Thymus (tissue), 11 donors: ENCODE results near the gene UCHL5. TPM values are rescaled to one million over a fixed set of nuclear protein-coding genes. Genes with fewer than 3 reads are reported as not detected.
"Not testable (repeated sequence)": the region's sequence is repeated elsewhere in the genome, so short reads cannot be mapped to it uniquely, and the experiment has no call there.

ENCODE experiments used
- DNase-seq, 9 donors: peaks; one replicate each; pipeline ENCODE4 v3.0.0-alpha.2; 2013; ENCODE audit warnings: low spot score in 9 of 9, low read depth in 6 of 9, missing footprints in 1 of 9
- H3K27ac ChIP-seq, 2 donors: one replicate each; pipeline ENCODE4 v1.5.1; 2013; ENCODE audit warnings: control low read depth in 1 of 2, low read depth in 1 of 2, low read length in 1 of 2, mild to moderate bottlenecking in 1 of 2, moderate library complexity in 1 of 2
- H3K27me3 ChIP-seq, 2 donors: one replicate each; pipeline ENCODE4 v1.5.1; 2013; ENCODE audit warnings: low read length in 1 of 2; ENCODE audit not compliant: control insufficient read depth in 2 of 2, insufficient read depth in 1 of 2
- H3K36me3 ChIP-seq, 2 donors: one replicate each; pipeline ENCODE4 v1.5.1; 2013; ENCODE audit warnings: low read length in 1 of 2, mild to moderate bottlenecking in 1 of 2, moderate library complexity in 1 of 2; ENCODE audit not compliant: control insufficient read depth in 2 of 2, insufficient read depth in 2 of 2
- H3K4me1 ChIP-seq, 2 donors: one replicate each; pipeline ENCODE4 v1.5.1; 2013; ENCODE audit warnings: low read length in 2 of 2; ENCODE audit not compliant: control insufficient read depth in 2 of 2, insufficient read depth in 2 of 2
- H3K4me3 ChIP-seq, 2 donors: one replicate each; pipeline ENCODE4 v1.5.1; 2013; ENCODE audit warnings: low read length in 2 of 2, control low read depth in 1 of 2, mild to moderate bottlenecking in 1 of 2
- H3K9me3 ChIP-seq, 2 donors: one replicate each; pipeline ENCODE4 v1.5.1; 2013; ENCODE audit warnings: low read length in 1 of 2, mild to moderate bottlenecking in 1 of 2; ENCODE audit not compliant: control insufficient read depth in 2 of 2, insufficient read depth in 1 of 2
- WGBS: extraction: QIAGEN DNeasy Blood & Tissue Kit; methylation state at CpG from one replicate; pipeline ENCODE4 v1.1.7; 2013; 5-methylcytosine and 5-hydroxymethylcytosine counted together
- polyA plus RNA-seq: library from polyadenylated mRNA; stranded (reverse); fragments of 200-250 nt; gene quantifications from one replicate; pipeline ENCODE4 v1.2.3, GENCODE V29; 2013
- total RNA-seq: library from RNA; stranded (reverse); fragments of 120-200 nt; gene quantifications from one replicate; pipeline ENCODE4 v1.2.4, GENCODE V29; 2013
- donor health status: healthy.

UCHL5 gene
- total and polyA plus RNA-seq, 2 donors, result 17.4 to 24.5 TPM

- Histone ChIP-seq H3K36me3 (no peaks in the 10 kb centered on the region), H3K4me3 (no peak overlapping the region), H3K27ac (no peak overlapping the region), H3K4me1 (no peaks in the 10 kb centered on the region), H3K27me3 (no peaks in the 10 kb centered on the region), H3K9me3 (no peaks in the 10 kb centered on the region)
- 92% methylated on average over 6 of the region's 6 CpGs for WGBS
- DNase-seq, result no peak
Observed at GRCh38 chr1:192983349-192983980, 75.7 kb downstream of the UCHL5 start.

- no peaks in the 10 kb centered on the region for H3K9me3 ChIP-seq
- DNase-seq, result no peak
- WGBS, result 87% methylated on average over 1 of the region's 1 CpG
- H3K27me3 ChIP-seq, result no peaks in the 10 kb centered on the region
- H3K4me3 ChIP-seq, result no peak overlapping the region
- no peaks in the 10 kb centered on the region for H3K4me1 ChIP-seq
- H3K27ac ChIP-seq, result no peak overlapping the region
- no peaks in the 10 kb centered on the region for H3K36me3 ChIP-seq
Observed at GRCh38 chr1:192980856-192981255, 78.3 kb downstream of the UCHL5 start.

GRCh38 chr1:192980334-192980733, 78.8 kb downstream of the UCHL5 start:
- not testable (repeated sequence) for H3K27me3 ChIP-seq, DNase-seq, H3K36me3 ChIP-seq, H3K4me3 ChIP-seq, H3K4me1 ChIP-seq, H3K27ac ChIP-seq, H3K9me3 ChIP-seq
- WGBS, result 98% methylated on average over 4 of the region's 4 CpGs

GRCh38 chr1:192979542-192979941, 79.6 kb downstream of the UCHL5 start:
- no peaks in the 10 kb centered on the region for H3K4me1 ChIP-seq
- DNase-seq, result no peak
- H3K4me3 ChIP-seq, result no peak overlapping the region
- H3K36me3 ChIP-seq, result no peaks in the 10 kb centered on the region
- H3K27me3 ChIP-seq, result no peaks in the 10 kb centered on the region
- no peaks in the 10 kb centered on the region for H3K9me3 ChIP-seq
- H3K27ac ChIP-seq, result no peak overlapping the region
- WGBS, result 93% methylated on average over 13 of the region's 13 CpGs

- Histone ChIP-seq H3K4me1 (no peaks in the 10 kb centered on the region), H3K27ac (no peak overlapping the region), H3K27me3 (no peaks in the 10 kb centered on the region), H3K36me3 (no peaks in the 10 kb centered on the region), H3K9me3 (no peaks in the 10 kb centered on the region), H3K4me3 (no peak overlapping the region)
- WGBS, result 83% methylated on average over 8 of the region's 8 CpGs
- no peak for DNase-seq
Observed at GRCh38 chr1:192978195-192978710, 80.9 kb downstream of the UCHL5 start.

GRCh38 chr1:192977089-192977706, 82.0 kb downstream of the UCHL5 start:
- no peaks in the 10 kb centered on the region for H3K4me1 ChIP-seq
- H3K4me3 ChIP-seq, result no peak overlapping the region
- no peak for DNase-seq
- H3K36me3 ChIP-seq, result no peaks in the 10 kb centered on the region
- 86% methylated on average over 8 of the region's 8 CpGs for WGBS
- H3K9me3 ChIP-seq, result no peaks in the 10 kb centered on the region
- no peaks in the 10 kb centered on the region for H3K27me3 ChIP-seq
- H3K27ac ChIP-seq, result no peak overlapping the region

- Histone ChIP-seq H3K36me3 (no peaks in the 10 kb centered on the region), H3K27me3 (no peaks in the 10 kb centered on the region), H3K9me3 (no peaks in the 10 kb centered on the region), H3K27ac (no peak overlapping the region), H3K4me3 (no peak overlapping the region), H3K4me1 (no peaks in the 10 kb centered on the region)
- WGBS, result 91% methylated on average over 2 of the region's 2 CpGs
- DNase-seq, result no peak
Observed at GRCh38 chr1:192976576-192976975, 82.6 kb downstream of the UCHL5 start.

GRCh38 chr1:192974701-192975100, 84.5 kb downstream of the UCHL5 start:
- no peaks in the 10 kb centered on the region for H3K27me3 ChIP-seq
- no peak for DNase-seq
- H3K4me1 ChIP-seq, result no peaks in the 10 kb centered on the region
- no peaks in the 10 kb centered on the region for H3K36me3 ChIP-seq
- H3K9me3 ChIP-seq, result no peaks in the 10 kb centered on the region
- no peak overlapping the region for H3K27ac ChIP-seq
- H3K4me3 ChIP-seq, result no peak overlapping the region

GRCh38 chr1:192973988-192974387, 85.2 kb downstream of the UCHL5 start:
- no peaks in the 10 kb centered on the region for H3K4me1 ChIP-seq
- DNase-seq, result no peak
- H3K9me3 ChIP-seq, result no peaks in the 10 kb centered on the region
- H3K36me3 ChIP-seq, result no peaks in the 10 kb centered on the region
- WGBS, result 97% methylated on average over 2 of the region's 2 CpGs
- no peak overlapping the region for H3K27ac ChIP-seq
- no peaks in the 10 kb centered on the region for H3K27me3 ChIP-seq
- no peak overlapping the region for H3K4me3 ChIP-seq
